A172 (cell line): Measurements from ENCODE around the gene KCNIP1. TPM values are rescaled to one million over a fixed set of nuclear protein-coding genes. Genes with fewer than 3 reads are reported as not detected.

Experiments used
- DNase-seq: peaks from one replicate; pipeline ENCODE4 v3.0.0-alpha.2; 2015; ENCODE audit warnings: low spot score
- total RNA-seq: library from RNA; depleted of rRNA; stranded (reverse); fragments of >200 nt; shearing (Covaris generic); gene quantifications from 2 replicates; pipeline ENCODE4 v1.2.3, GENCODE V29; 2014

Gene KCNIP1
- total RNA-seq, 1 experiment from 2014 or later: not detected

DNA sequence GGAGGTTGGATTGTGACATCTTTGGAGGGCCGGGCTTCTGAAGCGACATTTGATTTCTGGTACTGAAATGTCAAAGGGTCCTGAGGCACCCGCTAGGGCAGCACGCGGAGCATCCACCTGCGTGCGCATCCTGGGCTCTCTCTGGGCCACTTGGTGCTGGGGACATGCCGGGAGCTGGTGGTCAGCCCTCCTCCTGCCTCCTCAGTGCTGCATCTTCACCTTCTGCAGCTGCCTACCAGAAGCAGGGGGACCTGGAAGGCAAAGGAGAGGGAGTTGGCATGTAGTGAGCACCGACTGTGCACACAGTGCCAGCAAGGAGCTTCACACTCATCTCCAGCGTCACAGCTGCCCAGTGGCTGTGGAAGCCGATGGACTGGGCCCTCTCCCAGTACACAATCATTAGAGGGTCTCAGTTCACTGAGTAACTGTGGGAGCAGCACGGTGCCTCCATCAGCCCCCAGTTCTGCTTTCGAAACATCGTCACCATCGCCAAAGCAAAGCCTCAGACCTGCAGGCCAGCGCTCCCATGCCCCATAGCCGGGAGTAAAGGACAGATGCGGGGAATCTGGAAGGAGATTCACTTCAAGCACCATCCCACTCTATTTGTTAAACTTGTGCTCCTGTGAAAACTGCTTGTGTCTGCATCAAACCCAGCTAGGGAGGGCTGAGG is 138.4 kb downstream of the KCNIP1 start:
- no peak for DNase-seq

DNA sequence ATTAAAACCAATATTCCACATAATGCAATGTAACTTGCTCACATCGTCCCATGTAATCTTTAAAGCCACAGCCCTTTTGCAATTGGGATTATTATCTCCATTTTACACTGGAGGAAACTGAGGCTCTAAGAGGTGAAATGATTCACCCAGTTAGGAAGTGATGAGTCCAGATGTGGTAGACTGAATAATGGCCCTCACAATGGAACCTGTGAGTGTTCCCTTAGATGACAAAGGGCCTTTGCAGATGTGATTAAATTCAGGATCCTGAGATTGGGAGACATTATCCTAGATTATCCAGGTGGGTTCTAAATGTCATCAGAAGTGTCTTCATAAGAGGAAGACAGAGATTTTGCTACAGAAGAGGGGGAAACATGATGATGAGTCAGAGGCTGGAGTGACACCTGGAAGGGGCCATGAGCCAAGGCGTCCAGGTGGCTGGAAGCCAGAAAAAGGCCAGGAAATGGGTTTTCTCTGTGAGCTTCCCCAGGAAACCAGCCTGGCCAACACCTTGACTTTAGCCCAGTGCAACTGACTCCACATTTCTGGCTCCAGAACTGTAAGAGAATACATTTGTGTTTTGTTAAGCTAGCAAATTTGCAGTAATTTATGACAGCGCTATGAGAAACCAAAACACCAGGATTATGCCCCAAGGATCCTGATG is 139.1 kb downstream of the KCNIP1 start:
- DNase-seq: no peak

DNA sequence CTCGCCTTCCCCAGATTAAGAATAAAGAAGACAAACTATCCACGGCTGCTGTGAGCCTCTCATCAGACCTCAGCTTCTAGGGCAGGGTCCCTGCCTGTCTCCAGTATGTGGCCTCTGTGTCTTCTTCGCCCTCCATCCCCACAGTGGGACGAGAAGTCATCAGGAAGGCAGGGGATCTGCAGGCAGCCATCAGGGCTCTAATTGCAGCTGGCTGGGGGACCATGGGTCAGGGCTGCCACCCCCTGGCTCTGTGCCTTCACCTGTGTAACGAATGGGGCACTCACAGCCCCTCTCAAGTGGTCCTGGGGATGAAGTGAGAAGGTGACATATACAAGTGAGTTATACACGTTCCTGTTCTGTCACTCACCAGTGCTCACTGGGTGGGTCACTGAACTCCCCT is 139.8 kb downstream of the KCNIP1 start:
- DNase-seq: no peak

DNA sequence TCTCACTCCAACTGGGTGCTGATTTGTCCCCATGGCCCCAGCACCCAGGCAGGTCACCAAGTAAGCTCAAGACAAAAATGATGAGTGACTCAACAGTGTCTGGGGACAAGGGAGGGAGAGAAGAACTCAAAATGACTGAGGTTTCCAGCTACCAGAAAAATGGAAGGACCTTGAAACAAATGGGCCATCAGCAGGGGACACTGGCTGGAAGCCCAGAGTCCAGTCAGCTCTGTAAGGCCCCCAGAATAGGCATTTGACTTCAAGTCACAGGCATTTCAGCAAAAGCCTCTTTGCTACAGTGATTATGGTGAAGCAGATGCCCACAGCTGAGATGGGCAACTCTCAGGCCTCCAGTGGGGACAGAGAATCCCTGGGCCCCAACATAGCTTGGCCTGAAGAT is 140.7 kb downstream of the KCNIP1 start:
- DNase-seq: no peak

DNA sequence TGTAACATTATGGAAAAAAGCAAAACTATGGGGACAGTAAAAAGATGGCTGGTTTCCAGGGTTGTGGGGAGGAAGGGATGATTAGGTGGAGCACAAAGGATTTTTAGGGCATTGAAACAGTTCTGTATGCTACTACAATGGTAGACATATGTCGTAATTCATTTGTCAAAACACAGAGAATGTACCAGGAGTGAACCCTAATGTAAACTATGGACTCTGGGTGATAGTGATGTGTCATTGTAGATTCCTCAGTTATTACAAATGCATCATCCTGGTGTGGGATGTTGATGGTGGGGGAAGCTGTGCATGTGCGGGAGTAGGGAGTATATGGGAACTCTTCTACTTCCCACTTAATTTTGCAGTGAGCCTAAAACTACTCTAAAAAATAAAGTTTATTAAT is 144.7 kb downstream of the KCNIP1 start:
- DNase-seq: peak; percentile 21

DNA sequence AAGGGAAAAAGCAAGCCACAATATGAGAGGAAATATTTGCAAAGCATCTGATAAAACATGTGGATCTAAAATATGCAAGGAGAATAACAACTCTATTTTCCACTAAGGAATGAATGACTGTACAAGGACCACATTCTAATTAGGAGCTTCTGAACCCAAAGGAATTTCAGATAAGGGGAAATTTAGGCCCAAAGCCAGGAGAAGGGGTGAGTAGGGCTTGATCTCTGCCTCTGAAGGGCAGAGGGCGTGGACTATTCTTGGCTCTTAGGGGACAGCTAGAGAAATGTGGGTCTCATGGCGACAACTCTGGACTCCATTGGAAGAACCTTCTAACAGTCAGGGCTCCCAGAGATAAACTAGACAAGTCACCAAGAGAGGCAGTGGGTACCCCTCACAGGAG is 147.0 kb downstream of the KCNIP1 start:
- DNase-seq: no peak

DNA sequence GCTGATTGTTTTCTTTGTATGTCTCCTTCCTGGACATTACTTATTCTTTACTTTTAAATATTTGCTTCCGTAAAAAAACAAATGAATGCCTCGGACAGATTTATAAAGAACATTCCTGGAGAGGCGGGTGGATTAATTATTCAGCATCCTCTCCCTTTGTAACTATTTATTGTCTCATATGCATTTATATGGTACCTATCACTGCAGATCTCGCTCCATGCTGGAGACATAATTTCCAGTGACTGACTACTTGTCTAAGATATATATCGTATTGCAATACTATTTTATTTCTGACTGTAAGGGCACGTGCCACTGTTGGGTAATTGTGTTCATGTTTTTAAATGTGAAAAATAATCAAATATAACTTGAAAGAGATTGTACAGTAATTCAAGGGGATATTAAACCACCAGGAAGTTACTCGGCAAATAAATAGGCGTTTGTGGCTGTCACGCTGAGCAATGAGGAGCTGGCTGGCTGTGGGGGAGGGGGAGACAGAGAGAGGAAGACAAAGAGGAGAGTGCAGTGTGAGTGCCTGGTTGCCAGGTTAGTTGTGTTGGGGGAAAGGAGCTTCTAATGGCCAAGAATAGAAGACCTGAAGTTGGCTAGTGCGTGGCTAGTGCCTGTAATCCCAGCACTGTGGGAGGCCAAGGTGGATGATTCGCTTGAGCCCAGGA is 147.9 kb downstream of the KCNIP1 start:
- no peak for DNase-seq

DNA sequence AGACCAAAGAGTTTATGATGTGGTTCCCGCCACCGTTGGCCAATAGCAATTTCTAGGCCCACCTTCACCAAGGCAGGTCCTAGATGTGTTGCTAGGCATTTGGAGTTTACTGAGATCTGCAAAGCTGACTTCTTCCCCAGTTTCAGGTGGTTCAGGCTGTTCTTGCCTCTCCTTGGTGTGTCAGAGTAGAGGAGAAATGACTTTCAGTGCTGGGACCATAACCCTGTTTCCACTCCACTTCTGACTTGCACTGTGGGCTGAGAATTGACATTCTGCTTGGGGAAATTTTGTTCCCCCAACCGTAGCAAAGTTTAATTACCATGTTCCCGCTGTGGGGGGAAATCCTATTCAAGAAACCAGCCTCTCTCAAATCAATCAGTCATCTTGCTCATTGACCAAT is 151.7 kb downstream of the KCNIP1 start:
- DNase-seq: no peak

DNA sequence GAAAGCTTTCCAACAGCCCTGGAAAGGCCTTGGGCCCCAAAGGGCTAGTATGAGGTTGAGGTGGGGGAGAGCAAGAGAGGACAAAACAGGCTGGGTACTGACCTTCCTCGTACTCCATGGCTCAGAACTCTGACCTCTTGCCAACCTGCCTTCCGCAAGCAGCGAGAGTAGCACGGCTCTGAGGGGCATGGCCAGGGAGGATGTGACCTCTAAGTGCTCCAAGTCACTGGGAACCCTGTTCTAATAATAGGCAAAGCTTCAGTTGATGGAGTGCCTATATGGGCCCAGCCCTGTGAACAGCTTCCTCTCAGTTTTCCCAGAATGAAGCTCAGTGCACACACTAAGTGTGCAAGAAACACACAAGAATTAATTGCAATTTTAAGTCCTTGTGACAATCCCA is 152.1 kb downstream of the KCNIP1 start:
- no peak for DNase-seq

DNA sequence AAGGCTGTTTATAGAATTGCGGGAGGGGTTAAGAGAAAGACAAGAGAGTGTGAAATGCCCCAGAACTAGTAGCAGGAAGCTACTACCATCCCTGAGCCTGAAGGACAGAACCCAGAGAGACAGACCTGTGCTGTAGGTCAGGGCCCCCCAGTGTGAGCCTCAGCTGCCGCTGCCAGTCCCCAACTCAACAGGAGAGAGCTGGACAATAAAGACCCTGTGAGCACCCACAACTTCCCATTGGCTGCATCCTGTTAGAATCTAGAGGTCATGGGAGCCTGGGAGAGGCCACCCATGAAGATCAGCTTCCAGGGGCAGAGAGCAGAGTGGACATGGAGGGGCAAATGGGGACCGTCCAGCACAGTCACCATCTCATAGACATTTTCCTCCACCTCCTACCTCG is 152.5 kb downstream of the KCNIP1 start:
- no peak for DNase-seq

DNA sequence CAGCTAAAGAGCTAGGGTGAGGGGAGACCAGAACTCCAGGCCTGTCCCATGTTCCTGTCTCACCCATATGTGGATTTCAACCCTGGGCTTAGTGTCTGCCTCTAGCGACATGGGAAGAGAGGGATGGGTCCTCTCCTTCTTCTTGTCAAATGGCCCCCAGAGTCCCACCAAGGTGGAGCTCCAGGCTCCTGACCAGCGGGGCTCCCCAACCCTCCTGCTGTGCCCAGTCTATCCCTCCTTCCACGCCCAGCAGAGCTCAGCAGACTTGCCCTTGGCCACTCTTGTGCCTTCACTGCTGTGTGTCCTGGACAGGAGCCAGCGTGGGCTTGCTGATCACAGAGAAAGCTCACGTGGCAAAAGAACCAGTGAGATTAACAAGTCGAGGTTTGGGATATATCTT is 156.7 kb downstream of the KCNIP1 start:
- no peak for DNase-seq

DNA sequence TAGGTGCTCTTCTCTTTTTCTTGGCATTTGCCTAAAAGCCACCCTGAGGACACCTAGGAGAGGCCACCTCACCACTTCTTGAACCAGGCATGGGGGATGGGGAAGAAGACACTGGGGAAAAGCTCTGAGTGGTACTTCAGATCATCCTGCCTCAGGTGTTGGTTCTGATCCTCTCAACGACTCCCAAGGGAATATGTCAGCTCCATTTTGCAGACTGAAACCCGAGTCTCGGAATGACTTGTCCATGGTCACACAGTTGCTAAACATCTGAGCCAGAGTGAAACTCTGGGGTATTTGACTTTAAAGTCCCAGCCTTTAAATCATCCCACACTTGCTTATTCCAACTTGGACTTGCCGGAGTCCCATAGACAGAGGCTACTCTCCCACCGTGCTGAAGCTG is 159.1 kb downstream of the KCNIP1 start:
- no peak for DNase-seq

DNA sequence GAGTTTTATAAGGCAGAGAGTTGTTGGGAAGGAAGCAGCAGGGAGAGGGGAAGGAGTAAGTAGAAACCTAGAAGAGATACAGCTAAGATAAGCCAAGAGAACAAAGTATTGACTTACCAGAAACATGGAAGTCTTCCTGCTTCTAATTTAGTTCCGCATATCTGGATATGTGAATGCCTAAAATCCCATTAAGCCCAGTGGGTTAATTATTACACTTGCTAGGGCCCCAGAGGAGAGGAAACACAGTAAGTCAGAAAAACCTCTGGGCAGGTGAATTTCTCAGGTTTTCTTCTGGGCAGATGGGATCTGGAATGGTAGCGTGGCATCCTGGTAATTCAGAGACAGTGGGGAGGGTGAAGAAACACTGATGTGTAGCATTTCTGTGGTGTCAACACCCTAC is 175.0 kb downstream of the KCNIP1 start:
- no peak for DNase-seq

DNA sequence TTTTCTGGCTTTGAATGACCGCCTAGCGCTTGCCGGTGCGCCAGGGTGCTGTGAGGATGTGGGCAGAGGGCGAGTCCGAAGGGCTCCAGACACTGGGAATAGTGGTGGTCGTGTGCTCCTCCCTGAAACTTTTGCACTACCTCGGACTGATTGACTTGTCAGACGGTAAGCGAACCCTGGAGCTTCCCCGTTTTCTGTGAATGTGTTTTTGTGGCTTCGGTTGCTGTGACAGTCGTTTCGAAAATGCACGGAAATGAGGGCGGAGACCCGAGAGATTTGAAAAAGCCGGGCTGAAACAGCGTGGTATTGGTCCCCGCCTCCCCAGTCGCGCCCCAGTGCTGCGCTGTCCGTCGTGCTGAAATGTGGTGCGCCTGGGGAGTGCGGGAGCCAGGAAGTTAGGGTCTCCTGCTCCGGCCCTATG is 177.2 kb downstream of the KCNIP1 start:
- peak; percentile 12 for DNase-seq

DNA sequence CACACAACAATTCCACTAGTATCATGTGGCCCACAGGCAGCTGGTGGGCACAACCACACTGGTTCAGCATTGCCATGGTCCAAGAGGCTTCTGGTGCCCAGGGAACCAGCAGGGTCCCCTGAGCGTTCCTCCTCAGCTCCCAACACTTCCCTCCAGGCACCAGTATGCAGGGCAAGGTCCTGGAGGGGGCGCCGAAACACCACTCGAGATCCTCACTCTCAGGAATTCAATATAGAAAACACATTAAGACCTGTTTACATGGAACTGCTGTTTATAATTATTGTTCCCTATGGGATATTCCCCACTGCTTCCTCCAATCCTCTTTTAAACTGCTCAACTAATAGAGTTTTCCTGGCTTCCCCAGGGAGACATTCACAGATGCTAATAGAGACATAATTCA is 187.8 kb downstream of the KCNIP1 start:
- DNase-seq: no peak

DNA sequence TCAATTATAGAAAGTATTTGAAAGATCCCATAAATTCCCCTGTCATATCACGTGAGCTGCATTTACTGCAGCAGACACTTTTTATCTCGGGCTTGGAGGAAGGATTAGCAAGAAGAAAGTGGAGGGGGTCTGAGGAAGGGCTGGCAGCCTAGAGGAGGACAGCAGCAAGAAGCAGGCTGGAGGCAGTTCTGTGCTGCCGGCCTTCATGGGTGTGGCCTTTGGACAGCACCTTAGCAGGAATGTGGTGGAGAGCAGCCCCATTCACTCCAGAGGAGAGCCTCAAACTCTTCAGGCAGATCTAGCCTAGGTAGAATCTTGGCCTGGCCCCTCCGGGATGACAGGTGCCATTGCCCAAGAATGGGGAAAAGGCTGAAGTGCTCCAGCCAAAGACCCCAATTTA is 189.9 kb downstream of the KCNIP1 start:
- DNase-seq: no peak

DNA sequence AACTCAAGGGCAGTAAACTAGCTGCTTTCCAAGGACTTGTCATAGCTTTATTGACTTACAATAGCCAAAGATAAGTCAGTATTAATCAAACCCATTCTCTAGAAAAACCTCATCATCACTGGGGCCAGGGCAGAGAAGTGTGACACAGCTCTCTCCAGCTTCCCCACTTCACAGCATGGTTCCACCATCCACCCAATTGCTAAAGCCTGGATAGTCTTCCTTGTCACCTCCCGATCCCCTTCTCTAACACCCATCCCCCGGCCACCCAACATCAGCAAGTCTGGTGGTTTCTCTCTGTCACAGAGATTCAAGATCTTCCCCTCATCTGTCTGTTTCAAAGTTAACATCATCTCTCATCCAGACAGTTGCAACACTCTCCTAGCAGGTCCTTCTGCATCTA is 191.1 kb downstream of the KCNIP1 start:
- DNase-seq: no peak

DNA sequence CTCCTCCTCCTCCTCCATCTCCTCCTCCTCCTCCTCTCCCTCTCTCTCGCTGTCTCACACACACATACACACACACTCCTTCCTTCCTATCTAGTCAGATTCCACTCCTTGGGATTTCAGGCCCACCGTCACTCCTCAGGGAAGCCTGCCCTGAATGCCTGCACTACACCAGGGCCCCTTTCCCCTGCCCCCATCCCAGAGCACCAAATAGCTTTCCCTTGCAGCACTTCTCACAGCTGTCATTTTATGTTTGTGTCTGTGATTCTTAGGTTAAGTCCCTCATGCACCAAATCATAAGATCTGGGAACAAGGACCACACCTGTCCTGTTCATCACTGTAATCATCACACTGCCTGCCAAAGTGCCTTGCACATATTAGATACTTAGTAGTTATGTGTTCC is 193.2 kb downstream of the KCNIP1 start:
- DNase-seq: no peak

DNA sequence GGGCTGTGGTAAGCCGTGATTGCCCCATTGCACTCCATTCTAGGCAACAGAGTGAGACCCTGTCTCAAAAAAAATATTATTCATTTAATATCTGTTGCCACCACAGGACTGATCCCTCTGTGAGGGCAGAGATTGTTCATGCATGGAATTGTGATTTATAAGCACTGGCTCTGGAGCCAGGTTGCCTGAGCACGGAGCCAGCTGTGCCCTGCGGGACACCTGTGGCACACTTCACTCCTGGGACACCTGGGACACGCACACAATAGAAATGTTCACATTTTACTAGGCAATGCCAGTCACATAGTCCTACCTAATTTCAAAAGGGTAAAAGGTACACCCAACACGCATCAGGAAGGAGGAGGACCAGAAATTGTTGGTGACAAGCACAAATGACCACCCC is 196.7 kb downstream of the KCNIP1 start:
- no peak for DNase-seq

DNA sequence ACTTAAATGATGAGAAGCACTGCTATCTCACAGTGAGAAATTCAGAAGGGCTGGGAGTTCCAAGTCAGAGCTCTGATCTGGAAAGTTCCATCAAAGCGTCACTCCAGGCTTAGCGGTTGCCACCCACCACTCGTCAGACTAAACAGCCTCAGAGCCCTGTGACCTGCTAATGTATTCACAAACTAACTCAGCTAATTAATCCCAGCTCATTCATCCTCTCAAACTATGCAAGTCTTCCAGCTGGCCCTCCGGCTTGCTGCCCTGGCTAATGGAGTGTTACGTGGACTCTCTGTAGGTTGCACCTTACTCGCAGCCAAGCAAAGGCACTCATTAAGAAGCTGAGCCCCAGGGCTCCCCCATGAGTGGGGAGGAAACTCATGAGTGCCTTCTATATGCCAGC is 197.5 kb downstream of the KCNIP1 start:
- no peak for DNase-seq

DNA sequence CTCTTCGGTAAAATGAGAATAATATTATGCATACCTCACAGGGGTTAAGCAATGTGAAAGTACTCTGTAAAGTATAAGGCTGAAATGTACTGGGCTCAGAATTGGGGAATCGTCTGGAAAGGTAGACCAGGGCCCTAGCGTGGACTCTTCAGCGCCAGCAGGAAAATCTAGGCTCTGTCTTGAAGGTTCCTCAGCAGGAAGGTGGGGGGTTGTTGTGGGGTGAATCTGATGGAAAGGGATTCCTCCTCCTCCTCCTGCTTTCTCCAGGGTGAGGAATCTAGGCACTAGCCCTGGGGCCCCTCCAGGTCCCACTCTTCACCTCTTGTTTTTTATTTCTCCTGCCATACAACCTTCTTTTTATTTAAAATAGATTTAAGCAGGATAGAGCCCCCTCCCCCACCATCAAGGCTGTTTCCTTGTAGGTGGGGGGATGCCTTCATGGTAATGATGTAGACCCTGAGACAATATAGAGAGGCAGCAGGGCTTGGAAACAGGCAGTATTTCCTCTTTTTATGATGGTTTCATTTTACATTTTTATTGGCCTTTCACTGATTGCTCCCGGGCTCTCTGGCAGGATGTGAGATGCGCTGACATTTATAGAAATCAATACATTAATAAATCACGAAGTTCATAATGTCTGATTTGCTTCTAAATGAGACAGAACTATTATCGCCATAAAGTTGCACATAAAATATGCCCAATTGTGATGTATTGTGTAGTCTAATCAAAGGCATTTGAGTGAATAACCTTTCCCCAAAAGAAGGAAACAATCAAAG is 200.8 kb downstream of the KCNIP1 start:
- no peak for DNase-seq

DNA sequence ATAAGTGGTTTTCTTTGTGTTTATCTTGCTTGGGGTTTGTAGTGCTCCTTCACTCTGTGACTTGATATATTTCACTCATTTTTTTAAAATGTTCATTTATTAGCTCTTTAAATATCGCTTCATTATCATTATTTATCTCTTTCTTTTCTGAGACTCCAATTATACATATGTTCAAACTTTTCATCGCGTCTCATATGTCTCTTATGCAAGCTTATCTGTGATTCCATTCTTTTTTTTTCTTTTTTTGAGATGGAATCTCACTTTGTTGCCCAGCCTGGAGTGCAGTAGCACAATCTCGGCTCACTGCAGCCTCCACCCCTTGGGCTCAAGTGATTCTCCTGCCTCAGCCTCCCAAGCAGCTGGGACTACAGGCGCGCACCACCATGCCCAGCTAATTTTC is 205.8 kb downstream of the KCNIP1 start:
- no peak for DNase-seq

DNA sequence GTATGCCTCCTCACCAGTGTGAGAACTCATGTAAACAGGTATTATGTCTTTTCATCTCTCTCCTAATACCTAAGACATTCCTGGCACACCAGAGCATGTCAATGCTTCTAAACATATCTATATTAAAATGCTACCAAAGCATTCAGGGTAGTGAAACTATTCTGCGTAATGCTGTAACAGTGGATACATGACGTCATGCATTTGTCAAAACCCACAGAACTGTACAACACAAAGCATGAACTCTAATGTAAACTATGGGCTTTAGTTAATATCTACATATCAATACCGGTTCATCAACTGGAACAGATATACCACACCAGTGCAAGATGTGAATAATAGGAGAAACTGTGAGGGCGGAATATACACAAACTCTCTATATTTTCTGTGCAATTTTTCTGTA is 207.5 kb downstream of the KCNIP1 start:
- DNase-seq: no peak
